ENCODE measurements around the gene INKA2. TPM values are rescaled to one million over a fixed set of nuclear protein-coding genes. Genes with fewer than 3 reads are reported as not detected.

The INKA2 gene
- polyA plus RNA-seq, 1 donor from 2014 or later, result 0.77 TPM

DNA sequence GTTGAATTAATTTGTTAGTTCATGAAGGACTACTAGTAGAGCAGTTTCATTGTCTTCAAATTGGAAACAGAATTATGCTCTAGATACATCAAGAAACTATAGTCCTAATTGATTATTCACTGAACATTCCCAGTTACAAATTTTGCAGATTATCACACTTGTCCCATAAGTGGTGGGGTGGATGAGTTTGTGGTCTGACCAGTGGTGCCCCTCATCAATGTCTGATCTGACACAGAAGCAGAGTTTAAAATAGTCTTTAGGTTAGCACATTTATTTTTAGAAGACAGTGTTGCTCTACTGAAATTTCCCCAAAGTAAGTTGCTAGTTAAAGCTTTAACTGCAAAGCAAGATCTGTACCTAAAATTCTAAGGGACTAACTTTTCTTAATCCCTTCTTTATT, 42.9 kb downstream of the INKA2 start:
- no peak overlapping the region for H3K4me3 ChIP-seq (ENCODE audit: low read length)
- no peak overlapping the region for H3K9ac ChIP-seq (ENCODE audit: low read length)
- no peaks in the 10 kb centered on the region for H4K20me1 ChIP-seq (ENCODE audit: insufficient read depth)
- H3K4me2 ChIP-seq (ENCODE audit: low read length), result no peak overlapping the region
- no peaks in the 10 kb centered on the region for H3K9me2 ChIP-seq (ENCODE audit: insufficient read depth, low read length)
- no peak for TF ChIP-seq EZH2 (IDR thresholded peaks at IDR 0.05; ENCODE audit: borderline replicate concordance, insufficient read depth, low read length, poor library complexity, severe bottlenecking)
- no peak for TF ChIP-seq EP300 (conservative IDR thresholded peaks at IDR 0.05; ENCODE audit: poor library complexity, severe bottlenecking)
- TF ChIP-seq POLR2AphosphoS5 (IDR thresholded peaks at IDR 0.05), result no peak
- TF ChIP-seq SMC3 (conservative IDR thresholded peaks at IDR 0.05; ENCODE audit: poor library complexity), result no peak
- TF ChIP-seq MXI1 (conservative IDR thresholded peaks at IDR 0.05; ENCODE audit: poor library complexity, severe bottlenecking), result no peak
- no peak for TF ChIP-seq RAD21 (conservative IDR thresholded peaks at IDR 0.05)
- TF ChIP-seq, protein P1, sequence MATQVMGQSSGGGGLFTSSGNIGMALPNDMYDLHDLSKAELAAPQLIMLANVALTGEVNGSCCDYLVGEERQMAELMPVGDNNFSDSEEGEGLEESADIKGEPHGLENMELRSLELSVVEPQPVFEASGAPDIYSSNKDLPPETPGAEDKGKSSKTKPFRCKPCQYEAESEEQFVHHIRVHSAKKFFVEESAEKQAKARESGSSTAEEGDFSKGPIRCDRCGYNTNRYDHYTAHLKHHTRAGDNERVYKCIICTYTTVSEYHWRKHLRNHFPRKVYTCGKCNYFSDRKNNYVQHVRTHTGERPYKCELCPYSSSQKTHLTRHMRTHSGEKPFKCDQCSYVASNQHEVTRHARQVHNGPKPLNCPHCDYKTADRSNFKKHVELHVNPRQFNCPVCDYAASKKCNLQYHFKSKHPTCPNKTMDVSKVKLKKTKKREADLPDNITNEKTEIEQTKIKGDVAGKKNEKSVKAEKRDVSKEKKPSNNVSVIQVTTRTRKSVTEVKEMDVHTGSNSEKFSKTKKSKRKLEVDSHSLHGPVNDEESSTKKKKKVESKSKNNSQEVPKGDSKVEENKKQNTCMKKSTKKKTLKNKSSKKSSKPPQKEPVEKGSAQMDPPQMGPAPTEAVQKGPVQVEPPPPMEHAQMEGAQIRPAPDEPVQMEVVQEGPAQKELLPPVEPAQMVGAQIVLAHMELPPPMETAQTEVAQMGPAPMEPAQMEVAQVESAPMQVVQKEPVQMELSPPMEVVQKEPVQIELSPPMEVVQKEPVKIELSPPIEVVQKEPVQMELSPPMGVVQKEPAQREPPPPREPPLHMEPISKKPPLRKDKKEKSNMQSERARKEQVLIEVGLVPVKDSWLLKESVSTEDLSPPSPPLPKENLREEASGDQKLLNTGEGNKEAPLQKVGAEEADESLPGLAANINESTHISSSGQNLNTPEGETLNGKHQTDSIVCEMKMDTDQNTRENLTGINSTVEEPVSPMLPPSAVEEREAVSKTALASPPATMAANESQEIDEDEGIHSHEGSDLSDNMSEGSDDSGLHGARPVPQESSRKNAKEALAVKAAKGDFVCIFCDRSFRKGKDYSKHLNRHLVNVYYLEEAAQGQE (IDR thresholded peaks at IDR 0.05; ENCODE audit: borderline replicate concordance), result no peak
- no peak for TF ChIP-seq CTCF (IDR thresholded peaks at IDR 0.05; ENCODE audit: poor library complexity, severe bottlenecking)
- no peak for TF ChIP-seq TAF1 (IDR thresholded peaks at IDR 0.05; ENCODE audit: low read depth)
- H3K27me3 ChIP-seq (ENCODE audit: insufficient read depth, low read depth, low read length), result no peaks in the 10 kb centered on the region
- H3K36me3 ChIP-seq (ENCODE audit: insufficient read depth, low read length), result peaks cover 19% of the 10 kb centered on the region
- no peaks in the 10 kb centered on the region for H3K9me3 ChIP-seq (ENCODE audit: low read length)
- no peak overlapping the region for H2AFZ ChIP-seq (ENCODE audit: low read depth, low read length)
- H3K79me2 ChIP-seq (replicated peaks; ENCODE audit: insufficient read depth, low read length), result no peaks in the 10 kb centered on the region
- H3K27ac ChIP-seq (ENCODE audit: low read length), result no peak overlapping the region
- no peaks in the 10 kb centered on the region for H3F3A ChIP-seq (ENCODE audit: insufficient read depth, low read length, poor library complexity, severe bottlenecking)

GRCh38 chr1:111695801-111696200, 43.4 kb downstream of the INKA2 start:
- H3K79me2 ChIP-seq (replicated peaks; ENCODE audit: insufficient read depth, low read length), result no peaks in the 10 kb centered on the region
- H3K27me3 ChIP-seq (ENCODE audit: insufficient read depth, low read depth, low read length), result no peaks in the 10 kb centered on the region
- no peak overlapping the region for H3K9ac ChIP-seq (ENCODE audit: low read length)
- H3K9me2 ChIP-seq (ENCODE audit: insufficient read depth, low read length), result no peaks in the 10 kb centered on the region
- peaks cover 19% of the 10 kb centered on the region for H3K36me3 ChIP-seq (ENCODE audit: insufficient read depth, low read length)
- H3K4me2 ChIP-seq (ENCODE audit: low read length), result no peak overlapping the region
- H2AFZ ChIP-seq (ENCODE audit: low read depth, low read length), result no peak overlapping the region
- no peak overlapping the region for H3K27ac ChIP-seq (ENCODE audit: low read length)
- H3K9me3 ChIP-seq (ENCODE audit: low read length), result no peaks in the 10 kb centered on the region
- H3K4me3 ChIP-seq (ENCODE audit: low read length), result no peak overlapping the region
- H4K20me1 ChIP-seq (ENCODE audit: insufficient read depth), result no peaks in the 10 kb centered on the region
- TF ChIP-seq POLR2AphosphoS5 (IDR thresholded peaks at IDR 0.05), result no peak
- TF ChIP-seq SMC3 (conservative IDR thresholded peaks at IDR 0.05; ENCODE audit: poor library complexity), result no peak
- no peak for TF ChIP-seq TAF1 (IDR thresholded peaks at IDR 0.05; ENCODE audit: low read depth)
- no peak for TF ChIP-seq EP300 (conservative IDR thresholded peaks at IDR 0.05; ENCODE audit: poor library complexity, severe bottlenecking)
- TF ChIP-seq MXI1 (conservative IDR thresholded peaks at IDR 0.05; ENCODE audit: poor library complexity, severe bottlenecking), result no peak
- no peak for TF ChIP-seq EZH2 (IDR thresholded peaks at IDR 0.05; ENCODE audit: borderline replicate concordance, insufficient read depth, low read length, poor library complexity, severe bottlenecking)
- TF ChIP-seq, protein P1 (IDR thresholded peaks at IDR 0.05; ENCODE audit: borderline replicate concordance), result no peak
- TF ChIP-seq CTCF (IDR thresholded peaks at IDR 0.05; ENCODE audit: poor library complexity, severe bottlenecking), result no peak
- no peak for TF ChIP-seq RAD21 (conservative IDR thresholded peaks at IDR 0.05)
- no peaks in the 10 kb centered on the region for H3F3A ChIP-seq (ENCODE audit: insufficient read depth, low read length, poor library complexity, severe bottlenecking)

All from neural cell (in vitro differentiated cells).